ENCODE measurements around the gene KRT84. TPM values are rescaled to one million over a fixed set of nuclear protein-coding genes. Genes with fewer than 3 reads are reported as not detected.

Gene KRT84
- total RNA-seq, 1 experiment from 2014 or later: 0.15 TPM

DNA sequence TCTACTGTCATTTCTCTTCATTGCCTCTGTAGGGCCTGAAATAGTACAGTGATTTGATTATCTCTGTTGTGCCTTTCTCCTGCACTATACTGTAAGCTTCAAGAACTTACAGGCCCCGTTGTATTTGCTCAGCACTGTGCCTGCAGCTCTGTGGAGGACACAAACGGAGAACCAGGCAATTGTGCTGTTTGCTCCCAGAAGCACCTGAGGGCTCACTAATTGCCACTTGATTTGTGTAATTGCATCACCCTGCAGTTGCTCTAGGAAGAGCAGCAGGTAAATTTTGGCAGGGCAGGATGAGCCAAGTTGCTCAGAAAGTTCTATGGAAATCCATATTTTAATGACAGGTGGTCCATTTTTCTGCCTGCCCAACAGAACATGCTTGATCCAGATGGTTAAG lies 32.3 kb upstream of the KRT84 start:
- Histone ChIP-seq H3F3A (ENCODE audit: low read length, unreplicated experiment) (no peaks in the 10 kb centered on the region), H3K27ac (ENCODE audit: low read length) (no peak overlapping the region), H2AFZ (ENCODE audit: low read length) (no peak overlapping the region), H3K4me3 (ENCODE audit: low read length) (no peak overlapping the region), H3K9me2 (replicated peaks; ENCODE audit: low read length) (no peaks in the 10 kb centered on the region), H3K36me3 (ENCODE audit: low read depth, low read length) (no peaks in the 10 kb centered on the region), H3K4me1 (ENCODE audit: insufficient read depth, low read length) (peaks cover 5% of the 10 kb centered on the region; the same call in 1 of the 2 replicates), H3K27me3 (ENCODE audit: low read length) (no peaks in the 10 kb centered on the region), H3K9me3 (ENCODE audit: low read length) (no peaks in the 10 kb centered on the region), H3K9ac (ENCODE audit: low read length) (no peak overlapping the region), H3K79me2 (ENCODE audit: low read length) (no peaks in the 10 kb centered on the region), H3K4me2 (ENCODE audit: low read length) (no peak overlapping the region), H4K20me1 (ENCODE audit: low read length) (no peaks in the 10 kb centered on the region)
- no peak for DNase-seq
- intact Hi-C loops (cut with micrococcal nuclease): no loop called here
- ChIA-PET CTCF (no interaction called here), POLR2A (ENCODE audit: unreplicated experiment) (no interaction called here)
- TF ChIP-seq, protein P1, sequence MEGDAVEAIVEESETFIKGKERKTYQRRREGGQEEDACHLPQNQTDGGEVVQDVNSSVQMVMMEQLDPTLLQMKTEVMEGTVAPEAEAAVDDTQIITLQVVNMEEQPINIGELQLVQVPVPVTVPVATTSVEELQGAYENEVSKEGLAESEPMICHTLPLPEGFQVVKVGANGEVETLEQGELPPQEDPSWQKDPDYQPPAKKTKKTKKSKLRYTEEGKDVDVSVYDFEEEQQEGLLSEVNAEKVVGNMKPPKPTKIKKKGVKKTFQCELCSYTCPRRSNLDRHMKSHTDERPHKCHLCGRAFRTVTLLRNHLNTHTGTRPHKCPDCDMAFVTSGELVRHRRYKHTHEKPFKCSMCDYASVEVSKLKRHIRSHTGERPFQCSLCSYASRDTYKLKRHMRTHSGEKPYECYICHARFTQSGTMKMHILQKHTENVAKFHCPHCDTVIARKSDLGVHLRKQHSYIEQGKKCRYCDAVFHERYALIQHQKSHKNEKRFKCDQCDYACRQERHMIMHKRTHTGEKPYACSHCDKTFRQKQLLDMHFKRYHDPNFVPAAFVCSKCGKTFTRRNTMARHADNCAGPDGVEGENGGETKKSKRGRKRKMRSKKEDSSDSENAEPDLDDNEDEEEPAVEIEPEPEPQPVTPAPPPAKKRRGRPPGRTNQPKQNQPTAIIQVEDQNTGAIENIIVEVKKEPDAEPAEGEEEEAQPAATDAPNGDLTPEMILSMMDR (conservative IDR thresholded peaks at IDR 0.05; ENCODE audit: low read depth, low read length): no peak
- no peak for TF ChIP-seq EZH2phosphoT487 (IDR thresholded peaks at IDR 0.05; ENCODE audit: borderline replicate concordance, low read length)
- TF ChIP-seq EZH2 (IDR thresholded peaks at IDR 0.05; ENCODE audit: low read length, unreplicated experiment): no peak
- ATAC-seq: no peak
- BruUV-seq (replicated peaks): no TSS peak

DNA sequence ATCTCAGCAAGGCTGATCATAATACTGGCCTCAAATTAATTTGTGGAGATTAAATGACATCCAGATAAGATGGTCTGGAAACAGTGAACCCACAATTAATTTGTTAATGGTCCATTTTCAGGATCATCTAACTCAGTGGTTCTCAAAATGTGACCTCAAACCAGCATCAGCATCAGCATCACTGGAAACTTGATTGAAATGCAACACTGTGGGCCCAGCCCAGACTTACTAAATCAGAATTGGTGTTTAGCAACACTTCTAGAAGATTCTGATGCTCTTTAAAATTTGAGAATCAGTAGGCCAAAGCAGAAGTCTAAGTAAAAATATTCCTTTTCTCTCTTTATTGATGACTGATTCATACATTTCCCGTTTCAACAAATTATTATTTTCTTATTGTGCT lies 31.3 kb upstream of the KRT84 start:
- H3K27ac ChIP-seq (ENCODE audit: low read length): no peak overlapping the region
- H3K4me1 ChIP-seq (ENCODE audit: insufficient read depth, low read length): peaks cover 5% of the 10 kb centered on the region; the same call in 1 of the 2 replicates
- no peak overlapping the region for H2AFZ ChIP-seq (ENCODE audit: low read length)
- no peak overlapping the region for H3K9ac ChIP-seq (ENCODE audit: low read length)
- H3K36me3 ChIP-seq (ENCODE audit: low read depth, low read length): no peaks in the 10 kb centered on the region
- ChIA-PET POLR2A (ENCODE audit: unreplicated experiment) (no interaction called here), CTCF (no interaction called here)
- no peak for TF ChIP-seq EZH2phosphoT487 (IDR thresholded peaks at IDR 0.05; ENCODE audit: borderline replicate concordance, low read length)
- TF ChIP-seq EZH2 (IDR thresholded peaks at IDR 0.05; ENCODE audit: low read length, unreplicated experiment): no peak
- TF ChIP-seq, protein P1 (conservative IDR thresholded peaks at IDR 0.05; ENCODE audit: low read depth, low read length): no peak
- no peak overlapping the region for H3K4me2 ChIP-seq (ENCODE audit: low read length)
- no peaks in the 10 kb centered on the region for H3K79me2 ChIP-seq (ENCODE audit: low read length)
- H3K4me3 ChIP-seq (ENCODE audit: low read length): no peak overlapping the region
- H3K9me3 ChIP-seq (ENCODE audit: low read length): no peaks in the 10 kb centered on the region
- no peak for DNase-seq
- no peaks in the 10 kb centered on the region for H4K20me1 ChIP-seq (ENCODE audit: low read length)
- no peak for ATAC-seq
- BruUV-seq (replicated peaks): no TSS peak
- H3K27me3 ChIP-seq (ENCODE audit: low read length): no peaks in the 10 kb centered on the region
- no peaks in the 10 kb centered on the region for H3F3A ChIP-seq (ENCODE audit: low read length, unreplicated experiment)
- intact Hi-C loops (cut with micrococcal nuclease): no loop called here
- H3K9me2 ChIP-seq (replicated peaks; ENCODE audit: low read length): no peaks in the 10 kb centered on the region

DNA sequence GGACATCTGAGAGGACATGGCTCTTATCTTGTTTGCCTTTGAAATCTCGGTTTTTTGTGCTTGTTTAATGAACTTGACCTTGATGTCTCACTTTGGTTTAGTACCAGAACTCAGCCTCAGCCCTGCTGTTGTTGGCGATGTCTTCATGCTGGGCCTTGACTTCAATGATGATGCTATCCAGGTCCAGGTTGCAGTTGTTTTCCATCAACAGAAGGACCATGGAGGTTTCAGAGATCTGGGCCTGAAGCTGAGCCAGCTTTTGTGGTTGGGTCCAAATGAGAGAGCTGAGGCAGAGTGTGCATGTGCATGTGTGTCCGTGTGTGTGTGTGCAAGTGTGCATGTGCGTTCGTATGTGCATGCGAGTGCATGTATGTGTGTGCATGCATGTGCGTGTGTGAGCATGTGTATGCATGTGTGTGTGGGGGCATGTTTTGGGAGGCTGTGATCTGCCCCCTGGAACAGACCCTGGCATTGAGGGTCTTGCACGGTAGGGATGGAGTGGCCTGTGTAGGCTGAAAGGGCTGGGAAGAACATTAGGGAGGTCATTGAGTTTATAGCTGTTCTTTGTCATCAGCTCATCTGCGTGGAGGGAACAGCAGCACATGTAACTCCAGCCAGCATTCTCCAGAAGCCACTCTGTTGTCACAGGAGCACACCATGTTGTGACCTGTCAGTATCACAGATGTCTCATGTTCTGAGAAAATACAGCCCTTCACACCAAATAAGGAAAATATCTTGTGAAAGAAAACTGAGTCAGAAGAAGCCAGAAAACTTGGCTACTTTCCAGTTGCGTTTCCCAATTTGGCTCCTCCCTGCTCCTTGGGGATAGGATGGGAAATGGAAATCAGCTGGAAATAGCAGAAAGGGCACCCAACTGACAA lies 30.7 kb upstream of the KRT84 start:
- Histone ChIP-seq H3K4me3 (ENCODE audit: low read length) (no peak overlapping the region), H3K9me3 (ENCODE audit: low read length) (no peaks in the 10 kb centered on the region), H3K4me1 (ENCODE audit: insufficient read depth, low read length) (peaks cover 5% of the 10 kb centered on the region; the same call in 1 of the 2 replicates), H3K27me3 (ENCODE audit: low read length) (no peaks in the 10 kb centered on the region), H3F3A (ENCODE audit: low read length, unreplicated experiment) (no peaks in the 10 kb centered on the region), H2AFZ (ENCODE audit: low read length) (no peak overlapping the region), H3K4me2 (ENCODE audit: low read length) (no peak overlapping the region), H3K36me3 (ENCODE audit: low read depth, low read length) (no peaks in the 10 kb centered on the region), H4K20me1 (ENCODE audit: low read length) (no peaks in the 10 kb centered on the region), H3K9ac (ENCODE audit: low read length) (no peak overlapping the region), H3K27ac (ENCODE audit: low read length) (no peak overlapping the region), H3K9me2 (replicated peaks; ENCODE audit: low read length) (no peaks in the 10 kb centered on the region), H3K79me2 (ENCODE audit: low read length) (no peaks in the 10 kb centered on the region)
- CTCF ChIA-PET: no interaction called here
- DNase-seq: peak; percentile 70
- intact Hi-C loops (cut with micrococcal nuclease): no loop called here
- POLR2A ChIA-PET (ENCODE audit: unreplicated experiment): no interaction called here
- no peak for ATAC-seq
- no peak for TF ChIP-seq EZH2 (IDR thresholded peaks at IDR 0.05; ENCODE audit: low read length, unreplicated experiment)
- TF ChIP-seq, protein P1 (conservative IDR thresholded peaks at IDR 0.05; ENCODE audit: low read depth, low read length): no peak
- TF ChIP-seq EZH2phosphoT487 (IDR thresholded peaks at IDR 0.05; ENCODE audit: borderline replicate concordance, low read length): no peak
- no TSS peak for BruUV-seq (replicated peaks)

All from PC-3 (cell line).